Activated CD4-positive, alpha-beta T cell treated with anti-CD3 and anti-CD28 coated beads, Interleukin-2, amount 10 ng/mL, durations not matched to agents 24 days and 14 days (primary cell): ENCODE results near the gene CCT6A. TPM values are rescaled to one million over a fixed set of nuclear protein-coding genes. Genes with fewer than 3 reads are reported as not detected.
A peak's percentile ranks its signal among the peaks of the same experiment; 100 is the strongest.
"Not testable (repeated sequence)": the region's sequence is repeated elsewhere in the genome, so short reads cannot be mapped to it uniquely, and the experiment has no call there.

Experiments
- DNase-seq: peaks from one replicate; pipeline ENCODE4 v3.0.0; 2022
- H3K27ac Mint-ChIP-seq: one replicate; pipeline ENCODE4 v1.8.0; 2022; ENCODE audit warnings: mild to moderate bottlenecking, mixed read lengths
- H3K27me3 Mint-ChIP-seq: one replicate; pipeline ENCODE4 v1.8.0; 2022; ENCODE audit warnings: mixed read lengths
- H3K36me3 Mint-ChIP-seq: one replicate; pipeline ENCODE4 v1.8.0; 2022; ENCODE audit warnings: low read depth, mild to moderate bottlenecking, mixed read lengths
- H3K4me1 Mint-ChIP-seq: one replicate; pipeline ENCODE4 v1.8.0; 2021; ENCODE audit warnings: mixed read lengths
- H3K4me3 Mint-ChIP-seq: one replicate; pipeline ENCODE4 v1.8.0; 2022; ENCODE audit warnings: mild to moderate bottlenecking, moderate library complexity, mixed read lengths
- H3K9me3 Mint-ChIP-seq: one replicate; pipeline ENCODE4 v1.8.0; 2021; ENCODE audit warnings: mixed read lengths
- intact Hi-C: fragments of 100-400 bp; cut with micrococcal nuclease; formaldehyde crosslinking; loops from one replicate; pipeline ENCODE4 v1.15.1; 2023
- total RNA-seq: library from RNA; stranded (reverse); gene quantifications from 2 replicates; pipeline ENCODE4 v1.2.3, GENCODE V29; 2022

Gene CCT6A
- total RNA-seq, result 339 and 342 TPM in 2 replicates

- peak; percentile 98 for DNase-seq
- Mint-ChIP-seq H3K27ac (peak within 1 kb of the TSS; percentile 98), H3K4me3 (peak within 1 kb of the TSS; percentile 100), H3K27me3 (no peaks in the 10 kb centered on the region), H3K36me3 (peaks cover 38% of the 10 kb centered on the region), H3K4me1 (peaks cover 29% of the 10 kb centered on the region), H3K9me3 (no peaks in the 10 kb centered on the region)
- intact Hi-C loops, result loop anchor here (1.0 to 5.0 kb wide), 8 partner anchors 13 to 685 kb away; partner anchors contain the start of genes CHCHD2, MRPS17, SUMF2 and VOPP1
Measured at GRCh38 chr7:56051339-56052191, at the start of gene CCT6A, which contains the start of gene PSPH. CCT6A (plus strand) TSS chr7:56051765; CDS start chr7:56051849, 84 bp downstream. PSPH (minus strand) TSS chr7:56051444; CDS start chr7:56021212, 30,232 bp downstream.

- Mint-ChIP-seq H3K36me3 (peaks cover 12% of the 10 kb centered on the region), H3K4me3 (no peak overlapping the region), H3K27ac (no peak overlapping the region), H3K4me1 (peaks cover 12% of the 10 kb centered on the region), H3K27me3 (no peaks in the 10 kb centered on the region), H3K9me3 (no peaks in the 10 kb centered on the region)
- intact Hi-C loops, result loop anchor here (2.0 to 5.0 kb wide), 3 partner anchors 36 to 61 kb away; partner anchors contain the start of genes CCT6A, PSPH and SUMF2
- no peak for DNase-seq
Measured at GRCh38 chr7:56003749-56004148, 47.8 kb upstream of the CCT6A start.

- no peaks in the 10 kb centered on the region for H3K27me3 Mint-ChIP-seq
Measured at GRCh38 chr7:56007167-56007652, 44.4 kb upstream of the CCT6A start.

GRCh38 chr7:56007891-56008290 is 43.7 kb upstream of the CCT6A start:
- Mint-ChIP-seq H3K36me3 (peaks cover 5% of the 10 kb centered on the region), H3K4me1 (peaks cover 3% of the 10 kb centered on the region), H3K27me3 (no peaks in the 10 kb centered on the region), H3K27ac (no peak overlapping the region), H3K9me3 (no peaks in the 10 kb centered on the region), H3K4me3 (no peak overlapping the region)
- intact Hi-C loops, result no loop called here
- DNase-seq, result no peak

More at GRCh38 chr7:56007167-56007652, 44.4 kb upstream of the CCT6A start:
- Mint-ChIP-seq H3K4me1 (peaks cover 3% of the 10 kb centered on the region), H3K9me3 (no peaks in the 10 kb centered on the region), H3K27ac (no peak overlapping the region), H3K4me3 (no peak overlapping the region), H3K36me3 (peaks cover 5% of the 10 kb centered on the region)
- intact Hi-C loops, result no loop called here
- no peak for DNase-seq

GRCh38 chr7:56009695-56010094 is 41.9 kb upstream of the CCT6A start:
- Mint-ChIP-seq H3K27ac (no peak overlapping the region), H3K9me3 (no peaks in the 10 kb centered on the region), H3K27me3 (no peaks in the 10 kb centered on the region), H3K4me3 (no peak overlapping the region), H3K36me3 (peaks cover 9% of the 10 kb centered on the region), H3K4me1 (peaks cover 3% of the 10 kb centered on the region)
- DNase-seq, result no peak
- intact Hi-C loops, result no loop called here

GRCh38 chr7:56017015-56017414 is 34.5 kb upstream of the CCT6A start:
- intact Hi-C loops, H3K9me3 Mint-ChIP-seq, DNase-seq, H3K27ac Mint-ChIP-seq, H3K4me3 Mint-ChIP-seq, H3K27me3 Mint-ChIP-seq, H3K4me1 Mint-ChIP-seq: not testable (repeated sequence)
- peaks cover 16% of the 10 kb centered on the region for H3K36me3 Mint-ChIP-seq

GRCh38 chr7:56019501-56019900 is 32.1 kb upstream of the CCT6A start:
- Mint-ChIP-seq H3K4me1 (no peaks in the 10 kb centered on the region), H3K4me3 (no peak overlapping the region), H3K27me3 (no peaks in the 10 kb centered on the region), H3K36me3 (peaks cover 14% of the 10 kb centered on the region), H3K9me3 (no peaks in the 10 kb centered on the region), H3K27ac (no peak overlapping the region)
- intact Hi-C loops, result no loop called here
- DNase-seq, result no peak

- Mint-ChIP-seq H3K9me3 (no peaks in the 10 kb centered on the region), H3K4me1 (no peaks in the 10 kb centered on the region), H3K4me3 (no peak overlapping the region), H3K36me3 (peaks cover 17% of the 10 kb centered on the region), H3K27ac (no peak overlapping the region), H3K27me3 (no peaks in the 10 kb centered on the region)
- intact Hi-C loops, result no loop called here
- no peak for DNase-seq
Measured at GRCh38 chr7:56023500-56023899, 28.1 kb upstream of the CCT6A start.

- H3K27ac Mint-ChIP-seq, result peak overlapping the region; percentile 9
Measured at GRCh38 chr7:56026538-56026937, 25.0 kb upstream of the CCT6A start.

GRCh38 chr7:56028942-56029630 is 22.5 kb upstream of the CCT6A start:
- Mint-ChIP-seq H3K4me1 (peaks cover 8% of the 10 kb centered on the region), H3K9me3 (no peaks in the 10 kb centered on the region), H3K4me3 (no peak overlapping the region), H3K36me3 (peaks cover 12% of the 10 kb centered on the region), H3K27me3 (no peaks in the 10 kb centered on the region), H3K27ac (no peak overlapping the region)
- DNase-seq, result no peak
- intact Hi-C loops, result no loop called here

More at GRCh38 chr7:56026538-56026937, 25.0 kb upstream of the CCT6A start:
- Mint-ChIP-seq H3K27me3 (no peaks in the 10 kb centered on the region), H3K36me3 (peaks cover 10% of the 10 kb centered on the region), H3K4me1 (no peaks in the 10 kb centered on the region), H3K9me3 (no peaks in the 10 kb centered on the region), H3K4me3 (no peak overlapping the region)
- intact Hi-C loops, result no loop called here
- no peak for DNase-seq

- Mint-ChIP-seq H3K27me3 (no peaks in the 10 kb centered on the region), H3K4me3 (no peak overlapping the region), H3K36me3 (peaks cover 12% of the 10 kb centered on the region), H3K27ac (no peak overlapping the region), H3K4me1 (peaks cover 8% of the 10 kb centered on the region), H3K9me3 (no peaks in the 10 kb centered on the region)
- intact Hi-C loops, result no loop called here
- no peak for DNase-seq
Measured at GRCh38 chr7:56030340-56030739, 21.2 kb upstream of the CCT6A start.

GRCh38 chr7:56031556-56031955 is 20.0 kb upstream of the CCT6A start:
- H3K9me3 Mint-ChIP-seq, H3K27me3 Mint-ChIP-seq, H3K27ac Mint-ChIP-seq, DNase-seq, intact Hi-C loops, H3K4me1 Mint-ChIP-seq: not testable (repeated sequence)
- H3K36me3 Mint-ChIP-seq, result peaks cover 11% of the 10 kb centered on the region
- peak overlapping the region; percentile 53 for H3K4me3 Mint-ChIP-seq

- H3K4me1 Mint-ChIP-seq, H3K9me3 Mint-ChIP-seq, intact Hi-C loops, H3K36me3 Mint-ChIP-seq, DNase-seq, H3K27me3 Mint-ChIP-seq, H3K27ac Mint-ChIP-seq: not testable (repeated sequence)
- H3K4me3 Mint-ChIP-seq, result peak overlapping the region; percentile 53
Measured at GRCh38 chr7:56032578-56032977, 19.0 kb upstream of the CCT6A start.
